ENCODE results near the gene FMN2.

The FMN2 gene

GRCh38 chr1:240201931-240202330 lies 110.2 kb downstream of the FMN2 start:
- DNase-seq = no peak

- no peak for DNase-seq
Observed at GRCh38 chr1:240207073-240207709, 115.5 kb downstream of the FMN2 start.

- no peak for DNase-seq
Observed at GRCh38 chr1:240210026-240210425, 118.3 kb downstream of the FMN2 start.

- no peak for DNase-seq
Observed at GRCh38 chr1:240212556-240212955, 120.9 kb downstream of the FMN2 start.

GRCh38 chr1:240217403-240217802 lies 125.7 kb downstream of the FMN2 start:
- no peak for DNase-seq

GRCh38 chr1:240219104-240219503 lies 127.4 kb downstream of the FMN2 start:
- DNase-seq = no peak

- DNase-seq = no peak
Observed at GRCh38 chr1:240226102-240226501, 134.4 kb downstream of the FMN2 start.

- no peak for DNase-seq
Observed at GRCh38 chr1:240230816-240231215, 139.1 kb downstream of the FMN2 start.

- DNase-seq = no peak
Observed at GRCh38 chr1:240232530-240232929, 140.8 kb downstream of the FMN2 start.

GRCh38 chr1:240234485-240235210 lies 143.0 kb downstream of the FMN2 start:
- no peak for DNase-seq

- no peak for DNase-seq
Observed at GRCh38 chr1:240235521-240236288, 144.0 kb downstream of the FMN2 start.

- no peak for DNase-seq
Observed at GRCh38 chr1:240237305-240237721, 145.6 kb downstream of the FMN2 start.

- no peak for DNase-seq
Observed at GRCh38 chr1:240239309-240239708, 147.6 kb downstream of the FMN2 start.

- DNase-seq = no peak
Observed at GRCh38 chr1:240241278-240241677, 149.6 kb downstream of the FMN2 start.

GRCh38 chr1:240242601-240243144 lies 151.0 kb downstream of the FMN2 start:
- no peak for DNase-seq

- DNase-seq = no peak
Observed at GRCh38 chr1:240244968-240245628, 153.4 kb downstream of the FMN2 start.

- DNase-seq = no peak
Observed at GRCh38 chr1:240245629-240246020, 153.9 kb downstream of the FMN2 start.

GRCh38 chr1:240247899-240248298 lies 156.2 kb downstream of the FMN2 start:
- DNase-seq = no peak

- DNase-seq = no peak
Observed at GRCh38 chr1:240254006-240254405, 162.3 kb downstream of the FMN2 start.

GRCh38 chr1:240254778-240255291 lies 163.2 kb downstream of the FMN2 start:
- DNase-seq = no peak

- DNase-seq = no peak
Observed at GRCh38 chr1:240255922-240256321, 164.2 kb downstream of the FMN2 start.

GRCh38 chr1:240256836-240257503 lies 165.3 kb downstream of the FMN2 start:
- DNase-seq = no peak

Data from effector CD8-positive, alpha-beta T cell (primary cell).